ENCODE results near the gene AGAP1.

- TF ChIP-seq, protein P1, sequence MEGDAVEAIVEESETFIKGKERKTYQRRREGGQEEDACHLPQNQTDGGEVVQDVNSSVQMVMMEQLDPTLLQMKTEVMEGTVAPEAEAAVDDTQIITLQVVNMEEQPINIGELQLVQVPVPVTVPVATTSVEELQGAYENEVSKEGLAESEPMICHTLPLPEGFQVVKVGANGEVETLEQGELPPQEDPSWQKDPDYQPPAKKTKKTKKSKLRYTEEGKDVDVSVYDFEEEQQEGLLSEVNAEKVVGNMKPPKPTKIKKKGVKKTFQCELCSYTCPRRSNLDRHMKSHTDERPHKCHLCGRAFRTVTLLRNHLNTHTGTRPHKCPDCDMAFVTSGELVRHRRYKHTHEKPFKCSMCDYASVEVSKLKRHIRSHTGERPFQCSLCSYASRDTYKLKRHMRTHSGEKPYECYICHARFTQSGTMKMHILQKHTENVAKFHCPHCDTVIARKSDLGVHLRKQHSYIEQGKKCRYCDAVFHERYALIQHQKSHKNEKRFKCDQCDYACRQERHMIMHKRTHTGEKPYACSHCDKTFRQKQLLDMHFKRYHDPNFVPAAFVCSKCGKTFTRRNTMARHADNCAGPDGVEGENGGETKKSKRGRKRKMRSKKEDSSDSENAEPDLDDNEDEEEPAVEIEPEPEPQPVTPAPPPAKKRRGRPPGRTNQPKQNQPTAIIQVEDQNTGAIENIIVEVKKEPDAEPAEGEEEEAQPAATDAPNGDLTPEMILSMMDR (IDR thresholded peaks at IDR 0.05): no peak
- TF ChIP-seq POLR2A (IDR thresholded peaks at IDR 0.05): no peak
Measured at GRCh38 chr2:235936493-235936892, 442.6 kb downstream of the AGAP1 start.
